ENCODE results near the gene IMPDH1. TPM values are rescaled to one million over a fixed set of nuclear protein-coding genes. Genes with fewer than 3 reads are reported as not detected.
"Not testable (repeated sequence)": the region's sequence is repeated elsewhere in the genome, so short reads cannot be mapped to it uniquely, and the experiment has no call there.

The IMPDH1 gene
- total RNA-seq (2021) (119 and 123 TPM in 2 replicates), Bru-seq, nascent RNA (percentile 60 among the genes with signal in this experiment), BruChase-seq, experiment 1, labeled RNA remaining after a 2-hour chase (percentile 58 among the genes with signal in this experiment), BruChase-seq, experiment 2, labeled RNA remaining after a 6-hour chase (percentile 75 among the genes with signal in this experiment)
- long read RNA-seq, transcript IMPDH1-214 (13 exons, 2,283 nt), result minor isoform, 6 of 235 reads
- long read RNA-seq, transcript IMPDH1-202 (15 exons, 2,479 nt), result major isoform, 22 of 235 reads
- long read RNA-seq, partial matches to known transcripts, result 141 of 235 reads
- long read RNA-seq, other reads (novel, unspliced or antisense), result 65 of 235 reads

DNA sequence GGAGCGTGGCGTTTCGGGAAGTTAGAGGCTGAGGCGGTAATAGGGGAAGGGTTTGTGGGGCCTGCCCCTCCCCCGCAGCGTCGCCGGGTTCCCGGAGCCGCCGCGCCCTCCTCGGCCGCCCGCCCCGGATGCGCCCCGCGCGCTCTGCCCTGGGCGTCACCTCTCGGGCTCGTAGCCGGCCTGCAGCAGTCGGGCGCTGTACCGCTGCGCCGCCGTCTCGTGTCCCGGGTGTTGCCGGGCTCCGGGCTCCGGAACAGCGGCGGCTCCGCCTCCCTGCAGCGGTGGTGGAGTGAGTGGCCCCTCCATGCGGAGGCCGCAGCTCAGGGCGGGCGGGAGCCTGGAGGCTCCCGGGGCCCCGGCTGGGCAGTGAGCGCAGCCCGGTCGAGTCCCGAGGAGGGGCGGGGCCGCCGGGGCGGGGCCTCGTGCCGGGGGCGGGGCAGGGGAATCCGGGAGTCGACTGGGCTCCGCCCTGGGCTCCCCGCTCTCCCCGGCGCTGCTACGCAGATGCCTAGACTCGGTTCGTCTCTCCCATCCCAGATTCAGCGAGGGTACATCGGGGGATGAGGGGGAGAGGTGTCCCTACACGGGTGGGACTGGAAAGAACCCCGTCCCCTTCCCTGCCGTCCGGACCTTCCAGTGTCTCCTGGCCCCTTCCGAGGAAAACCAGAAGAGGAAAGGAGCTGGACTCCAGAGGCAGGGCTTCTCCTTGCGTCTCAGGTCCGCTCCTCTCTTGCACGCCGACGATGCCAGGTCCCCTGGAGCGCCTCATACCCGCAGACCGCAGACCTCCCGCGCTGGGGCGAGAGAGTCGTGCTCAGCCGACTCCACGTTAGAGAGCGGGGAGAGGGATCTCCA lies at the start of gene IMPDH1:
Gene IMPDH1 (minus strand): TSS at position 387 of the 855 bp plus-strand sequence. CDS start 81 bp downstream, at position 306.
- Histone ChIP-seq H3K4me2 (peak within 1 kb of the TSS; percentile 100), H3K27me3 (ENCODE audit: insufficient read depth, low read depth) (no peaks in the 10 kb centered on the region), H3K4me3 (peak within 1 kb of the TSS; percentile 67), H3F3A (ENCODE audit: insufficient read depth, low read depth) (peaks cover 48% of the 10 kb centered on the region), H3K9me3 (ENCODE audit: insufficient read depth, low read depth) (no peaks in the 10 kb centered on the region), H3K36me3 (ENCODE audit: low read depth) (no peaks in the 10 kb centered on the region), H4K20me1 (ENCODE audit: insufficient read depth) (peaks cover 2% of the 10 kb centered on the region; the same call in 1 of the 2 replicates), H3K9me2 (ENCODE audit: insufficient read depth) (no peaks in the 10 kb centered on the region; the same call in 1 of the 2 replicates), H3K4me1 (replicated peaks; ENCODE audit: insufficient read depth) (peaks cover 23% of the 10 kb centered on the region), H2AFZ (peak within 1 kb of the TSS; percentile 90), H3K27ac (peak within 1 kb of the TSS; percentile 66), H3K79me2 (ENCODE audit: low read depth) (peaks cover 7% of the 10 kb centered on the region; the same call in 1 of the 2 replicates)
- CTCF ChIA-PET, result interaction anchor here (0.6 to 0.7 kb wide), 2 partner anchors 13 to 45 kb away, joined by 3 to 7 read pairs; no protein-coding TSS in a partner anchor
- intact Hi-C loops (cut with micrococcal nuclease; ENCODE audit: unreplicated experiment), result no loop called here
- no peak for TF ChIP-seq EZH2 (IDR thresholded peaks at IDR 0.05; ENCODE audit: low read depth)
- TF ChIP-seq, protein P1, sequence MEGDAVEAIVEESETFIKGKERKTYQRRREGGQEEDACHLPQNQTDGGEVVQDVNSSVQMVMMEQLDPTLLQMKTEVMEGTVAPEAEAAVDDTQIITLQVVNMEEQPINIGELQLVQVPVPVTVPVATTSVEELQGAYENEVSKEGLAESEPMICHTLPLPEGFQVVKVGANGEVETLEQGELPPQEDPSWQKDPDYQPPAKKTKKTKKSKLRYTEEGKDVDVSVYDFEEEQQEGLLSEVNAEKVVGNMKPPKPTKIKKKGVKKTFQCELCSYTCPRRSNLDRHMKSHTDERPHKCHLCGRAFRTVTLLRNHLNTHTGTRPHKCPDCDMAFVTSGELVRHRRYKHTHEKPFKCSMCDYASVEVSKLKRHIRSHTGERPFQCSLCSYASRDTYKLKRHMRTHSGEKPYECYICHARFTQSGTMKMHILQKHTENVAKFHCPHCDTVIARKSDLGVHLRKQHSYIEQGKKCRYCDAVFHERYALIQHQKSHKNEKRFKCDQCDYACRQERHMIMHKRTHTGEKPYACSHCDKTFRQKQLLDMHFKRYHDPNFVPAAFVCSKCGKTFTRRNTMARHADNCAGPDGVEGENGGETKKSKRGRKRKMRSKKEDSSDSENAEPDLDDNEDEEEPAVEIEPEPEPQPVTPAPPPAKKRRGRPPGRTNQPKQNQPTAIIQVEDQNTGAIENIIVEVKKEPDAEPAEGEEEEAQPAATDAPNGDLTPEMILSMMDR (conservative IDR thresholded peaks at IDR 0.05), result no peak
- POLR2A ChIA-PET (ENCODE audit: unreplicated experiment), result interaction anchor here (0.6 kb wide), 3 partner anchors 19 to 37 kb away, joined by 3 to 9 read pairs (median 8); no protein-coding TSS in a partner anchor
- DNase-seq, result peak; percentile 52 to 95
- TSS peak; percentile 93 for BruUV-seq (replicated peaks)

- no peak overlapping the region for H2AFZ ChIP-seq
- peaks cover 57% of the 10 kb centered on the region for H3K79me2 ChIP-seq (ENCODE audit: low read depth)
- H3K9me2 ChIP-seq (ENCODE audit: insufficient read depth), result no peaks in the 10 kb centered on the region
- BruUV-seq (replicated peaks), result no TSS peak
- H3K4me1 ChIP-seq (replicated peaks; ENCODE audit: insufficient read depth), result peaks cover 33% of the 10 kb centered on the region
- ChIA-PET CTCF (interaction anchor here (0.7 to 4.2 kb wide), 3 partner anchors 32 to 112 kb away, joined by 3 to 73 read pairs (median 9); no protein-coding TSS in a partner anchor), POLR2A (ENCODE audit: unreplicated experiment) (interaction anchor here (0.5 kb wide), 1 partner anchor 9 kb away, joined by 24 read pairs; no protein-coding TSS in a partner anchor)
- H4K20me1 ChIP-seq (ENCODE audit: insufficient read depth), result peaks cover 9% of the 10 kb centered on the region
- no peaks in the 10 kb centered on the region for H3K27me3 ChIP-seq (ENCODE audit: insufficient read depth, low read depth)
- DNase-seq, result peak; percentile 24 to 46
- no peak overlapping the region for H3K4me3 ChIP-seq
- peak overlapping the region; percentile 86; the same call in 1 of the 2 replicates for H3K4me2 ChIP-seq
- intact Hi-C loops (cut with micrococcal nuclease; ENCODE audit: unreplicated experiment), result no loop called here
- TF ChIP-seq EZH2 (IDR thresholded peaks at IDR 0.05; ENCODE audit: low read depth), result no peak
- TF ChIP-seq, protein P1 (conservative IDR thresholded peaks at IDR 0.05), result peak; percentile 81
- H3K36me3 ChIP-seq (ENCODE audit: low read depth), result peaks cover 11% of the 10 kb centered on the region
- no peaks in the 10 kb centered on the region for H3K9me3 ChIP-seq (ENCODE audit: insufficient read depth, low read depth)
- H3K27ac ChIP-seq, result no peak overlapping the region
- H3F3A ChIP-seq (ENCODE audit: insufficient read depth, low read depth), result peaks cover 41% of the 10 kb centered on the region
Observed at GRCh38 chr7:128459394-128459878, 49.7 kb upstream of the IMPDH1 start.

DNA sequence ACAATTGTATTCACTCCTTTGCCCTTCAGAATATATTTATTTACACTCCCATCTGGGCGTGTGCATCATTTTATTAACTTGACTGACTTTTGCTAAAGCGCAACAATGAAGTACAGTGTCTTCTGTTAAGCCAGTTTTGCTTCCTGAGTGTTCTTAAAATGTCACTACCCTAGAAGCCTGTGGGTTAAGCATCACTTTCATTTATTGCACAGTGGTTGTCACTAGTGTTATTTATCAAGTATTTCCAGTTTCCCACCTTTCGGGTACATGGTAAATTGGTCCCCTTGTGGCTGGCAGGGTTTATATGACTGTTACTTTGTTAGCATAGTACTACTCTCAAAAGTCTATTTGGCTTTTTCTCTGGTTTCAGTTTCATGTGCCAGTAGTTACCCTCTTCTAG lies 49.2 kb upstream of the IMPDH1 start:
- peaks cover 57% of the 10 kb centered on the region for H3K79me2 ChIP-seq (ENCODE audit: low read depth)
- intact Hi-C loops (cut with micrococcal nuclease; ENCODE audit: unreplicated experiment), result no loop called here
- no peak for DNase-seq
- H4K20me1 ChIP-seq (ENCODE audit: insufficient read depth), result peaks cover 9% of the 10 kb centered on the region
- H3K36me3 ChIP-seq (ENCODE audit: low read depth), result peaks cover 11% of the 10 kb centered on the region
- H3K27me3 ChIP-seq (ENCODE audit: insufficient read depth, low read depth), result no peaks in the 10 kb centered on the region
- H2AFZ ChIP-seq, result no peak overlapping the region
- peaks cover 33% of the 10 kb centered on the region for H3K4me1 ChIP-seq (replicated peaks; ENCODE audit: insufficient read depth)
- no peak overlapping the region for H3K4me3 ChIP-seq
- no TSS peak for BruUV-seq (replicated peaks)
- H3F3A ChIP-seq (ENCODE audit: insufficient read depth, low read depth), result peaks cover 41% of the 10 kb centered on the region
- peak overlapping the region; percentile 86 for H3K4me2 ChIP-seq
- ChIA-PET CTCF (interaction anchor here (0.7 to 4.2 kb wide), 2 partner anchors 31 to 55 kb away, joined by 9 to 73 read pairs; no protein-coding TSS in a partner anchor), POLR2A (ENCODE audit: unreplicated experiment) (no interaction called here)
- H3K9me3 ChIP-seq (ENCODE audit: insufficient read depth, low read depth), result no peaks in the 10 kb centered on the region
- no peak overlapping the region for H3K27ac ChIP-seq
- no peak for TF ChIP-seq EZH2 (IDR thresholded peaks at IDR 0.05; ENCODE audit: low read depth)
- TF ChIP-seq, protein P1 (conservative IDR thresholded peaks at IDR 0.05), result no peak
- H3K9me2 ChIP-seq (ENCODE audit: insufficient read depth), result no peaks in the 10 kb centered on the region

DNA sequence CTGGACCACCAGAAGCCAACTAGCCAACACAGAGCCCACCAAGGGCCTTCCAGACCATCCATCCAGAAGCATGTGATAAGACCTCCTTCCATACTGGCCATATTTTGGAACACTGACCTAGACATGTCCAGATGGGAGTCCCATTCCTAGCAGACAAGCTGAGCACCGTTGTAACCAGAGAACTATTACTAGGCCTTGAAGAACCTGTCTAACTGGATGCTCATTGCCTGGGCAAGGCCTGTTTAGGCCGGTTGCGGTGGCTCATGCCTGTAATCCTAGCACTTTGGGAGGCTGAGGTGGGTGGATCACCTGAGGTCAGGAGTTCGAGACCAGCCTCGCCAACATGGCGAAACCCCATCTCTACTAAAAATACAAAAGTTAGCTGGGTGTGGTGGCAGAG lies 47.6 kb upstream of the IMPDH1 start:
- BruUV-seq (replicated peaks); CTCF ChIA-PET; H4K20me1 ChIP-seq (ENCODE audit: insufficient read depth); intact Hi-C loops (cut with micrococcal nuclease; ENCODE audit: unreplicated experiment); H3K27me3 ChIP-seq (ENCODE audit: insufficient read depth, low read depth); H3K27ac ChIP-seq; H2AFZ ChIP-seq; POLR2A ChIA-PET (ENCODE audit: unreplicated experiment); H3K9me2 ChIP-seq (ENCODE audit: insufficient read depth); H3K9me3 ChIP-seq (ENCODE audit: insufficient read depth, low read depth): not testable (repeated sequence)
- peak overlapping the region; percentile 84 for H3K4me3 ChIP-seq
- H3K4me1 ChIP-seq (replicated peaks; ENCODE audit: insufficient read depth), result peaks cover 33% of the 10 kb centered on the region
- H3F3A ChIP-seq (ENCODE audit: insufficient read depth, low read depth), result peaks cover 41% of the 10 kb centered on the region
- H3K79me2 ChIP-seq (ENCODE audit: low read depth), result peaks cover 53% of the 10 kb centered on the region
- H3K4me2 ChIP-seq, result peak overlapping the region; percentile 86
- peaks cover 11% of the 10 kb centered on the region for H3K36me3 ChIP-seq (ENCODE audit: low read depth)
- DNase-seq, result peak; percentile 40 to 68

Data from PC-9 (cell line).